HG02973 (cell line): Measurements from ENCODE around the gene MYO7A.

Experiments
- ATAC-seq: cut with Tn5 transposase; IDR thresholded peaks from one replicate; pipeline ENCODE4 v1.9.1; 2021; ENCODE audit warnings: moderate library complexity; ENCODE audit not compliant: unreplicated experiment

MYO7A gene

DNA sequence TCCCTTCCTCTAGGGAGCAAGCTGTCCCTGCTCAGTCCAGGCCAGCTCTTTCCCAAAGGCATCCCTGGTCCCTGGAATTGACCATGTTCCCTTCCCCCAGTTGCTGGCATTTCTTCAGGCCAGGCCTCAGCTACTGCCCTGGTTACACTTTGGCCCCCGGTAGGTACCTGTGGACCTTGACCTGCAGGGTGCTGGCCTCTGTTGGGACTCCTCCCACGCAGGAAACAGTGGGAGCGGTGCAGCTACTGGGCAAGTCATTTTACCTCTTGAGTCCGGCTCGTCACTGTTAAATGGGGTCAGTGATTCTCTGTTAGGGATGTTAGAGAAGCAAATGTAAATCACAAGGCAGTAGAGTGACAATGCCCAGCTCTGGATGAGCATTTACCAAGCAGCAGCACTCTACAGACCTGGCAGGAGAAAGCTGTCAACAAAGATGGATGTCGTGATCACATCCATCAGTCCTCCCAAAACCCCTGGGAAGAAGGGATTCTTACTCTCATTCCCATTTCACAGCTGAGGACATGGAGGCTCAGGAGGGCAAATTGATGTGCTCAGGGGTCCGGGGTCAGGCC is 16.9 kb downstream of the MYO7A start:
- ATAC-seq = no peak

DNA sequence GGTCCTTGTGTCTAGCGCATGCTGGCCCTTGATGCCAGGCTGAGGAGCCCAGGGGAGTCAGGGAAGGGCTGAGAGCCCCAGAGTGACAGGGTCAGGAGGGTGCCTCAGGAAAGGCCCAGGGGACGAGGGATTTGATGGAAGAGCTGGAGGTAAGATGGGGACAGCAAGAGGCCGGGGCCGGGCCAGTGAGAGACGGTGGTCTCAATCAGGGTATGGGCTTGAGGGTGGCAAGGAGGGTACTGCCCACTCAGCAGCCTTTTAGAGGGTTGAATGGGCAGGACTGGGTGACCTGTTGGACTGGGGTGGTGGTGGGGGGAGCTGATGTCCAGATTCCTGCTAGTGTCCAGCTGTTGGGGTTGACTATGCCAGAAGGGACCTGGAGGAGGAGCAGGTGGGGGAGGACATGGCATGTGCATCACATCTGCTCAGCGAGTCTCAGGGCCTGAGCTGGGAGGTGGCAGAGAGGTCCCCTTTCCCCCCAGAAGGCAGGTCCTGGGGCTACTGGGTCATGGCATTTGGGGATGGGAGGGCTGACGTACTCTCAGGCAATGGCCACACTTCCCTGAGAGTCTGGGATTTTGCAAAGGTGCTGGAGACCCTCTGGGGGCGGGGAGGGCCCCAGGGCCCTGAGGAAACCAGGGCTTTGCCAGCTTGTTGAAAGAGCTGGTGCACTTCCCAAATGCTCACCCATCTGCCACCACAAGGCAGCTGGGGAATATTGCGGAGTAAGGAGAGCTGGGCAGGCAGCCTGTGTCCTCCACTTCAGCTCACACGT is 18.4 kb downstream of the MYO7A start:
- ATAC-seq = no peak

DNA sequence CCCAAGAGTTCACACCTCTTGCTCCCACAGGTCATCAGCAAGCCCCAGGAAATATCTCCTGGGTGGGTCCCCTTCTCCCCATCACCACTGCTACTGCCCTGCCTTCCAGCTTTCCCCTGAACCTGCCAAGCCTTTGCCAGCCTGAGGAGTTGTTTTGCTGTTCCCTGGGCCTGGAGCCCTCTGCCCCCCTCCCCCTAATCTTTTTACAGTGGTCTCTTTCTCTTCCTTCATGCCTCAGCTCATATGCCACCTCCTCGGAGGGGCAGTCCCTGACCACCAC is 18.9 kb downstream of the MYO7A start:
- ATAC-seq = no peak

DNA sequence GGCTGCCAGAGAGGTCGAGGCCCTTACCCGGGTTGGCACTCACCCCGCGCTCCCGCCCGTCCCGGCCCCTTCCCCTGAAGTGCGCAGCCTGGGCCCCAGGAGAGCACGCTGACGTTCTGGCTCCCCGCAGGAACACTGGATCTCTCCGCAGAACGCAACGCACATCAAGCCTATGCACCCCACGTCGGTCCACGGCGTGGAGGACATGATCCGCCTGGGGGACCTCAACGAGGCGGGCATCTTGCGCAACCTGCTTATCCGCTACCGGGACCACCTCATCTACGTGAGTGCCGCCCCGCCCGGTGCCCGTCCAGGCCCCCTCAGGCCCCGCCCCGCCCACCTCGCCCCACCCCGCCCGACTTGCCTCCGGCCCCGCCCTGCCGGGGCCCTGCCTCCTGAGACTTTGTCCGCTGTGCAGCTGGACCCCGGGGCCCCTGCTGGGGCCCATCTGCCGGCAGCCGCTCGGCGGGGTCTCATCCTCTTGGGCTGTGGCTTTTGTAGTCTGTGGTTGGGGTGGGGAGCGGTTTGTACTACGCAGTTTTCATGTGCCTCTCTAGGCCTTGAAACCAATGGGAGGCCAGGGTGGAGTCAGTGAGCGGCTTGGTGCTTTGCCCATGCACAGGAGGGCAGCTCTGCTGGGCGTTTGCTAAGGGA is 19.7 kb downstream of the MYO7A start:
- no peak for ATAC-seq

DNA sequence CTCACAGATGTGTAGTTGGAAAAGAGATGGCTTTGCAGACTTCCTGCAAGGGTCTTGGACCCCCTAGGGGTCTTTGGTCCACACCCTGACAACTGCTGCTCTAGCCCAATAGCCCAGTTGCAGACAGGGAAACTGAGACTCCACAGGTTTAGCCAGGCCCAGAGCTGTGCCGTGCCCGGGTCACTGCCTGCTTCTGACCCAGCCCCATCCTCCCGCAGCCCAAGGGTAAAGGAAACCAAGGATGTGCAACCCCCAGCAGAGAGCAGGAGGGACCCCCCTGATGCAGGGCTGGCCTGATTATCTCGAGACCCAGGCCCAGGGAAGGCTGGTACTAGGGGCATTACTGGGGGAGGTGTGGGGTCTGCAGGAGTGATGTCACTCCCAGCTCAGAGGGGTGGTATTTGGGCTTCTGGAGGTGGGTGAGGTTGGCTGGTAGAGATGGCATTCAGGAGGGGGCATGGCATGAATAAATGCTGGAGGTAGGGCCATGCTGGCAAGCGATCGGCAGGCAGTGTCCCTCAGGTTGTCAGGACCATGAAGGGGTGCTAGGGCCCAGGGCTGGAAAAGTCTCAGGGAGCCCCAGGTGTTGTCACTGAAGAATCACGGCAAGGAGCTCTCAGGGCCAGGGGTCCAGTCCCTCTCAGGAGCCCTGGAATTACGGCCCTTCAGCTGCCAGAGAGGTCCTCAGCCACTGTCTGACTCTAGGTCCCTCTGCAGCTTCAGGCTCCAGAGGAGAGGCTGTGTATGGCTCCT is 21.1 kb downstream of the MYO7A start:
- no peak for ATAC-seq

DNA sequence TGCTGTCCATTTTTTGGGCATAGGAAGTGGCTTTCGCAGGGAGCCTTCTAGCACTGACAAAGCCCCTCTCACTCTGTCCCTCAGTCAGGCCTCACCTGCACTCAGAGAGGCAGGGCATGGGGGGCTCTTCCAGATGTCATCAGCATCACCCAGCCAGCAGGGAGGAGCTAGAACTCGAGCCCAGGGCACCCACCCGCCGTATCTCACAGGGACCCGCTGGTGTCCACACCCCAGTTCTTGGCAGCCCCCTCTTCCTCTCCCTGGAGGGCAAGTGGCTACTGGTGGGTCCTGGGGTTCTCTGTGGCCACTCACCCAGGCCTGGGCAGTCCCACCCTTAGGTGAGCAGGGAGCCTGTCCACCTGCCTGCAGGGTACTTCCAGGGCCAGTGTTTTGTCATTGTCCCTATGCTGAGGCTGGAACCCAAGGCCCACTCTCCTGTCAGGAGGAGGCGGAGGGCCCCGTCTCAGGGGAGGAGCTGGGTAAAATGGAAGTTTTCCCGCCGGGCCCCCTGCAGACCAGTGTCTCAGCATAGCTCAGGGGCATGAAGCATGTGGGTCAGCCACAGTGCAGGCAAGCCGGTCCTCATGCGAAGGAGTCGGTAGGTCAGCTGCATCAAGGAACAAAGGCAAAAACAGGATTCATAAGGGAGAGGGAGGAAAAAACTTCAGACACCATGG is 21.8 kb downstream of the MYO7A start:
- ATAC-seq = no peak

DNA sequence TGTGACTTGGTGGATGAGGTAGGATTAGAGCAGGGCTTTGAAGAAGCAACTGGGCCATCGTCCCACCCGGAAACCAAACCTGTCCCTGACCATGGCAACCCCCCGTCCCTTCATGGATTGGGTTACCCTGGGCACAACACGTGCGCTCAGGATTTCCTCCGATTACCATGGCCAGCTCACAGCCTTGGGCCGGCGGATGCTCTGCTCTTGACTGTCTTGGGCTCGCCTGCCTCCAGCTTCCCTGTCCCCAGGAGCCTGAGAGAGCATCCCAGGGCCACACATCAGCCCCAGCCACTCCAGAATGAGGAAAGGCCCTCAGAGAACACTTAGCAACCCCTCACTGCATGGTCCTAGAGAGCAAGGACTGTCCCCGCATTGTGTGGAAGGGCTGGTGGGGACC is 22.8 kb downstream of the MYO7A start:
- ATAC-seq = no peak

DNA sequence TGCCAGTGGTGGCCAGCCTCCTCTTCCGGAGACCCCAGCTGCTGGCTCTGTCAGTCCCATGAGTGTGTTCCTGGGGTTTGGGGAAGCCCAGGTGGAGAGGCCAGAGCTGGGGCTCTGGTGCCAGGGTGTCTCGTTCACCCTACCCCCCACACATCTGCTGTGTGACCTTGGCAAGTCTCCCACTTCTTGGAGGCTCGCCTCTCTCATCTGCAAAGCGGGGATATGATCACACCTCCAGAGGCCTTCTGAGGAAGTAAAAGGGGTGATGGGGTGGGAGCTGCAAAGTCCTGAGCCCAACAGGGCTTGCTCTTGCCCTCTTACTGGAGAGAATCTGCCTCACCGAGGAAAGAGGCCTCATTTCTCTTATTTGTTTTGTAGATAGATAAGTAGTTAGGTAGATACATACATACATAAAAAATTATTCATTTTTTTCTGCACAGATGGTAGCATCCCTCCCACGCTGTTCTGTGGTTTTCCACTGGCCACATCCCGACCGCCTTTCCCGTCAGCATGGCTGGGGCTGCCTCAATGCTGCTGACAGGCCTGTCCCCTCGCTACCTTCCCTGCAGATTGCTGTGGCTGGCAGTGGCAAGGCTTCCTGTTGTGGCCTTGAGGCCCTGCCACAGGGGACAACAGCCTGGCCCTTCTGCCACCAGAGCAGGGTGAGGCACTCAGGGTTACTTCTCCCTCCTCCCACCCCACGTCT is 23.9 kb downstream of the MYO7A start:
- no peak for ATAC-seq

DNA sequence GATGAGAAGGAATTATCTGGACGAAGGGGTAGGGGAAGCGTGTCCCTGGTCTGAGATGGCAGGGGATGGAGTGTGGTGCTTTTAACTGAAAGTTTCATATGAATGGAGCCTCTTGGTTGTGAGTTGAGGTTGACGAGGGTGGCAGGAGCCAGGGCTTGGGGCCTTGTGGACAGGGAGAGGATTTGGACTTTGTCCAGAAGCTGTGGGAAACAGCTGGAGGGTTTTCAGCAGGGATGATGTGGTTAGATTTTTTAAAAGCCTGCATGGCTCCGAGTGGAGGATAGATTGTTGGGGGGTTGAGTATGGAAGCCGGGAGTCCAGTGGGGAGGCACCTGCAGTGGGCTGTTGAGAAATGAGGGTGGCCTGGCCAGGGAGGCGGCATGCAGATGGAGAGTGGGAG is 24.8 kb downstream of the MYO7A start:
- ATAC-seq = no peak

DNA sequence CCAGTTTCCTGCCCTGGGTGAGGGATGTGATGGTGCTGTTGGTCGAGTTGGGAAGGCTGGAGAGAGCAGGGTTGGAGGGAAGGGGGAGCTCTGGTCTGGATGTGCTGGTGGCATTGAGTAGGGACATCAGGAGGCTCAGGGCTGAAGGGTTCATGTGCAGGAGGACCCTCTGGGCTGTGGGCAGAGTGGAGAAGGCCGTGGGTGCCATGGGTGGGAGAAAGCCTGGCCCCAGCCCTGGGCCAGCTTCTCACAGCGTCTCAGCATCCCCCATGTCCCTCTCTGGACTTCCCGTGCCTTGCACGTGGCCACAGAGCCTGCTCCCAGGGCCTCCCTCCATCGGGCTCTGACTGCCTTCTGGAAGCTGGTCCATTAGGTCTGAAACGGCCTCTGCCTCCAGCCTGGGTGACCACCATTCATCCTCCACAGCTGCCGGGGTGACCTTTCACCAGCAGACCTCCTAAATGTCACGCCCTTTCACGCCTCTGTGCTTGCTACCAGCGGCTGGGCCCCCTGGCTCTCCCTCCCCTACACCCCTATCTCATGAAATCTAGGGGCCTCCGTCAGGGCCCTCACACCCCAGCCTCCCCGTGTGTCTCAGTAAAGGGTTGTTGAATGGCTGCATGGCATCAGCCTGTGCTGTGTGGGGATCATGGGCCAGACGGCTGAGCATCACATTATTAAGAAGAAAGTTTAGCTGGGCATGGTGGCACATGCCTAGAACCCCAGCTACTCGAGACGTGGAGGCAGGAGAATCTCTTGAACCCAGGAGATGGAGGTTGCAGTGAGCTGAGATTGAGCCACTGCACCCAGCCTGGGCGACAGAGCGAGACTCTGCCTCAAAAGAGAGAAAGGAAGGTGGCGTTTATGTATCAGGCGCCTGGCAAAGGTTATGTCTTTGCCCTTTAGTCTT is 25.5 kb downstream of the MYO7A start:
- ATAC-seq = no peak

DNA sequence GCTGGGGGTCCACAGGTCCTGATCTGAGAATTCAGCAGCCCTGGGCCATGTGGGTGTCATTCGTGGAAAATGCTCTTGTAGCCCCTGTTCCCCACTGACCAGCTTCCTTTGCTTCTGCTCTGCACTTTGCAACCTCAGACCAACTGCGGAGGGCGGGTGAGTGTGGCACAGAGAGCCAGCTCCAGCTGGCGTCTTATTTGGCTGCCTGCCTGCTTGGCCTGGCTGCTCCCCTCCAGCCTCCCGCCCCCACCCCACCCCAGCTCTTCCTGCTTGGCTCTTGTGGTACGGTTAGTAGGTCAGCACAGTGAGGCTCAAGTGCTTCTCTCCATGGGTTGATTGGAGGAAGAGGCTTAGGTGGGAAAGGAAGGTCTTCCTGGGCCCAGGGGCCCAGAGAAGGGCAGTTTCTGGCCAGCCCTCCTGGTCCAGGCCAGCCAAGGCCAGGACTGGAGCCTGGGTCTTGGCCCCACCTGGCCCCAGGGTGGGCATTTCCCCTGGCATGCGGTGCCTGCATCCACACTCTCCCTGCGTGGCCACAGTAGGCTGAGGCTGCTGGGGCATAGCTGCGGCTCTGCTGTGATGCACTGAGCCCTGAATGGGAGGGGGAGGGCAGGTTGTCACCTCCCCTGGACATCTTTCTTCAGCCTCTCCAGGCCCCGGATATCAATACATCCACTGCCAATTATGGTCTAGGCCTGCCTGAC is 26.5 kb downstream of the MYO7A start:
- ATAC-seq = no peak

DNA sequence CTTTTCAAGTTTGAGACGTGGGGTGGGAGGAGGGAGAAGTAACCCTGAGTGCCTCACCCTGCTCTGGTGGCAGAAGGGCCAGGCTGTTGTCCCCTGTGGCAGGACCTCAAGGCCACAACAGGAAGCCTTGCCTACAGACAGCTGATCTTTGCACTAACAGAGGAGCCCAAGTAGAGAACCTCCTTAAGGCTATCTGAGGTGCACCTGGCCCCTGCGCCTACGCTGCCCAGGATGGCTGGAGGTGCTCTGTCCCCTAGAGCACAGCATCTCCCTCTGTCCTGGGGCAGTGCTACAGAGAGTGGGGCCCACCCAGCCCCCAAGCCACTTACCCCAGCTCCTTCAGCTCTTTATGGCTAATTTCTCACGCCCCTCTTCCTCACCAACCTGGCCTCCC is 27.0 kb downstream of the MYO7A start:
- no peak for ATAC-seq

DNA sequence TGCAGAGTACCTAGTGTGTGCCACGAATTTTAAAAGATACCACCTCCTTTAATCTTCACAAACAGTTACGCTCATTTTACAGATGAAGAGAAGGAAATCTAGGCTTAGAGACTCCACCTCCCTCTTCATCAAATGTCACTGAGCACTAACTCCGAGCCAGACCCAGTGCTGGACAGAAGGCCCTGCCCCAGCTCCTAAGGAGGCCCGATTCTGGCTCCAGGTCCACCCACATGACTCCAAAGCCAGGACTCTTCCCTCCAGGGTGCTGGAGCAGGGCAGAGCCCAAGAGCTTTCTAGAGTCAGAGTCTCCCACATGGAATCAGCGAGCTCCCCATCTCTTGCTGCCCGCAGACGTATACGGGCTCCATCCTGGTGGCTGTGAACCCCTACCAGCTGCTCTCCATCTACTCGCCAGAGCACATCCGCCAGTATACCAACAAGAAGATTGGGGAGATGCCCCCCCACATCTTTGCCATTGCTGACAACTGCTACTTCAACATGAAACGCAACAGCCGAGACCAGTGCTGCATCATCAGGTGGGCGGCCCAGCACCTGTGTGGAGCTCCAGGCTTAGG is 27.6 kb downstream of the MYO7A start:
- ATAC-seq = no peak

DNA sequence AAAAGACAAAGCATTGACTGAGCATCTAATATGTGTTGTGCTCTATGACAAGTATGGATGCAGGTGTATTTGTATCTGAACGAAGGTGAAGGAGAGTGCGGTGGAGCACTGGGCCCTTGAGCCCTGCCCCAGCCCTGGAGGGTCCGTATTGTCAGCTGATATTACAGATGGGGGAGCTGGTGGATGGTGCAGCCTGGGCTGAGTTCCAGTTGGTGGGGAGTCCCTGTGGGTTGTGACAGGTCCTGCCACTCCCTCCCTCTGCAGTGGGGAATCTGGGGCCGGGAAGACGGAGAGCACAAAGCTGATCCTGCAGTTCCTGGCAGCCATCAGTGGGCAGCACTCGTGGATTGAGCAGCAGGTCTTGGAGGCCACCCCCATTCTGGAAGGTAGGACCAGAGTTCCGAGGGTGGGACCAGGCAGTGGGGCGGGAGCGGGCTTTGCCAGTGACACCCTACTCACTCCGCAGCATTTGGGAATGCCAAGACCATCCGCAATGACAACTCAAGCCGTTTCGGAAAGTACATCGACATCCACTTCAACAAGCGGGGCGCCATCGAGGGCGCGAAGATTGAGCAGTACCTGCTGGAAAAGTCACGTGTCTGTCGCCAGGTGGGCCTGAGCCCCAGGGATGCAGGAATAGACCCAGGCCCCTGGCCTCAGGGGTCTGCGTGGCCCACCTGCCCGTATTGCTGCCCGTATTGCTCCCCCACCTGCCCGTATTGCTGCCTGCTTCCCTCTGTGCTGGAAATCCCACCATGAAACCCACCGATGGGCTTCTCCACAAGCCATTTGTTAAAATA is 28.6 kb downstream of the MYO7A start:
- ATAC-seq = no peak

DNA sequence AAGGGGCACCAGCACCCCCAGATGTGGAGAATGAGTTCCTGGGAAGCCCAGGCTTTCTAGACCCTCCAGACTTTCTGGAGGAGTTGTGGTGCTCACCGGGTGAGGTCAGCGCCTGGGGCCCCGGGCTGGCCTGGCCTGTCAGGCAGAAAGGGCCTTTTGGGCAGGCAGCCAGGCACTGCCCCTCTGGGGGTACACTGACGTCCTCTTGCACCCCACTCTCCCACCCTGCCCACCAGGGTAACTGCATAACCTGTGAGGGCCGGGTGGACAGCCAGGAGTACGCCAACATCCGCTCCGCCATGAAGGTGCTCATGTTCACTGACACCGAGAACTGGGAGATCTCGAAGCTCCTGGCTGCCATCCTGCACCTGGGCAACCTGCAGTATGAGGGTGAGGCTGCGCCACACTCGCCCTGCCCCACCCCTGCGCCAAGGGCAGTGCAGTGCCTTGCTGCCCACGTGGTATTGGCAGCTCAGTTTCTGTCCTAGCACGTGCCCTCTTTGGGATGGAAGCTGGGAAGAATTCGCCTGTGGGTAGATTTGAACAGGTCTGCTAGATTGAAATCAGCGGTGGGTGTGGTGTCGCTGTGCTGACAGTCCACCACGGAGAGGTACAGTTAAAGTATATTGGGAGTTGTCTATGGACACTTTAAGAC is 30.1 kb downstream of the MYO7A start:
- no peak for ATAC-seq

DNA sequence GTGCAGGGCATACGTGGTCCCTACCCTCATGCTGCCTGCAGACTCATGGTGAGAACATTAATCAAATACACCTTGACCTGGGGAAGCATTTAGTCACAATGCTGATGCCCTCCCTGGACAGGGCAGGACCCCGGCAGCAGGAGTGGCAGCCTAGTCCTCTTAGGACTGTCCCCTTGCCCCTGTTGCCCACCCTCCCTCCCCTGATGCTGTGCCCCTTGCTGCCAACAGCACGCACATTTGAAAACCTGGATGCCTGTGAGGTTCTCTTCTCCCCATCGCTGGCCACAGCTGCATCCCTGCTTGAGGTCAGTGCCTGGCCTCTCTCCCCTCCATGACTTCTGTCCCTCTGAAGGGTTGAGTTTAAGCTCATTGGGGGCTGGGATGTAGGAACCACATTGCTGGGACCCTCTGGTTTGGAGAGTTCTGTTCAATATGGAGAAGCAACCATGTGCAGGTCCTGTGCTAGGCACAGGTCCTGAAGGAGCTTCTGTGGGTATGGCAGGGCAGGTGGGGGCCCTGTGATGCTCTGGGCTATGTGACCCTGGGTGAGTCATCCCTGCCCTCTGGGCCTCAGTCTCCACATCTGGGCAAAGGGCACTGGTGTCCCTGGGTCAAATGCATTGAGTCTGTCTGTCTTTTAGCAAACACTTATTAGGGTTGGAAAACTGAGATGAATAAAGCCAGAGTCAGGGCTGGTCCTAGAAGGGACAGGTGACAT is 31.3 kb downstream of the MYO7A start:
- no peak for ATAC-seq
